HepG2 (cell line): ENCODE data around the gene TPTE2. TPM values are rescaled to one million over a fixed set of nuclear protein-coding genes. Genes with fewer than 3 reads are reported as not detected.
A peak's percentile ranks its signal among the peaks of the same experiment; 100 is the strongest.

ENCODE experiments used
- ATAC-seq: fragments of 200-7000 bp; cut with Tn5 transposase; 3 replicates; pipeline ENCODE4 v1.9.1; 2020; ENCODE audit warnings: mild to moderate bottlenecking, moderate library complexity
- BruUV-seq: library from RNA; stranded (reverse); fragments of 400-500 nt; replicated peaks from 2 replicates; lab custom pipeline; 2021; lab: Mats Ljungman, UMichigan
- CTCF ChIA-PET: fragments of 300-600 bp; formaldehyde crosslinking; extraction: SDS; loops from one replicate; lab custom pipeline; 2021; ENCODE audit warnings: low total read pairs, inconsistent platforms, low intra/inter-chr PET ratio; lab: Yijun Ruan, JAX
- POLR2A ChIA-PET: fragments of 350-600 bp; sonication (Branson Sonifier 250); formaldehyde crosslinking; loops from one replicate; lab custom pipeline; 2020; ENCODE audit warnings: antibody characterized with exemption, inconsistent platforms; lab: Yijun Ruan, JAX
- DNase-seq: peaks from one replicate; pipeline ENCODE4 v3.0.0-alpha.2; 2015; ENCODE audit warnings: low spot score
- FAIRE-seq: peaks from 3 replicates; lab custom pipeline; 2011; peaks lifted over from hg19 to GRCh38; lab: Jason Lieb, UNC
- H2AFZ ChIP-seq: one replicate; pipeline ENCODE4 v1.6.1; 2011; ENCODE audit warnings: low read length, inconsistent platforms
- H3K27ac ChIP-seq: fragments of 300-600 bp; 3 replicates; pipeline ENCODE4 v1.8.0; 2011; ENCODE audit warnings: mixed run types, mild to moderate bottlenecking, mixed read lengths, low read length, inconsistent platforms; ENCODE audit not compliant: insufficient read depth; ENCODE audit errors: extremely low read length
- H3K27me3 ChIP-seq, 2 experiments: fragments of 200-600 bp in 1 of 2; 2 replicates in 1 of 2; 3 replicates in 1 of 2; pipeline versions ENCODE4 v1.6.0 to v1.8.0; 2011; ENCODE audit warnings: low read length in 2 of 2, mild to moderate bottlenecking in 2 of 2, moderate library complexity in 2 of 2, inconsistent platforms in 1 of 2; ENCODE audit not compliant: insufficient read depth in 2 of 2, control insufficient read depth in 1 of 2
- H3K36me3 ChIP-seq, 2 experiments: fragments of 200-600 bp in 1 of 2; replicated peaks in 1 of 2; 2 replicates in 1 of 2; 3 replicates in 1 of 2; pipeline versions ENCODE4 v1.5.1 to v1.8.0; 2011; ENCODE audit warnings: low read length in 2 of 2, inconsistent platforms in 1 of 2; ENCODE audit not compliant: insufficient read depth in 2 of 2, control insufficient read depth in 1 of 2
- H3K4me1 ChIP-seq: 2 replicates; pipeline ENCODE4 v1.5.1; 2012; ENCODE audit warnings: low read length, inconsistent platforms; ENCODE audit not compliant: insufficient read depth
- H3K4me2 ChIP-seq: 2 replicates; pipeline ENCODE4 v1.6.0; 2011; ENCODE audit warnings: low read depth, low read length, inconsistent platforms
- H3K4me3 ChIP-seq, 3 experiments: fragments of 200-600 bp in 1 of 3; sonication (generic), shearing (Covaris generic) in 1 of 3; replicated peaks in 1 of 3; 2 replicates each; pipeline ENCODE4 v1.5.1; 2011 to 2016; ENCODE audit warnings: low read length in 3 of 3, inconsistent platforms in 2 of 3, low read depth in 2 of 3, mild to moderate bottlenecking in 2 of 3, control low read depth in 1 of 3, mixed read lengths in 1 of 3; ENCODE audit not compliant: insufficient read depth in 1 of 3
- H3K79me2 ChIP-seq: one replicate; pipeline ENCODE4 v1.6.1; 2011; ENCODE audit warnings: low read length, inconsistent platforms; ENCODE audit not compliant: insufficient read depth
- H3K9ac ChIP-seq: 2 replicates; pipeline ENCODE4 v1.6.0; 2011; ENCODE audit warnings: mild to moderate bottlenecking, low read depth, low read length, inconsistent platforms; ENCODE audit not compliant: insufficient read depth
- H3K9me3 ChIP-seq: 2 replicates; pipeline ENCODE4 v1.5.1; 2012; ENCODE audit warnings: mild to moderate bottlenecking, low read length
- H4K20me1 ChIP-seq: 2 replicates; pipeline ENCODE4 v1.6.0; 2011; ENCODE audit warnings: inconsistent platforms, mild to moderate bottlenecking, low read length, moderate library complexity; ENCODE audit not compliant: insufficient read depth
- ETV5 ChIP-seq: IDR thresholded peaks from 2 replicates; pipeline ENCODE4 v1.6.1; 2018; ENCODE audit warnings: missing biosample characterization, missing genetic modification reagents, inconsistent platforms, borderline replicate concordance
- FOXP1 ChIP-seq, 2 experiments: fragments of 450-650 bp in 1 of 2; IDR thresholded peaks; 2 replicates each; pipeline ENCODE4 v1.6.1; 2017 to 2018; ENCODE audit warnings: antibody characterized with exemption in 1 of 2
- GABPA ChIP-seq, 2 experiments: IDR thresholded peaks; 2 replicates each; pipeline ENCODE4 v1.6.1; 2011 to 2016; ENCODE audit warnings: low read depth in 2 of 2, low read length in 1 of 2, missing biosample characterization in 1 of 2, missing genetic modification characterization in 1 of 2
- HNRNPLL ChIP-seq: fragments of 200-400 bp; formaldehyde crosslinking; IDR thresholded peaks from 2 replicates; pipeline ENCODE4 v1.6.1; 2017; ENCODE audit warnings: mild to moderate bottlenecking, low read depth, low read length; ENCODE audit not compliant: poor library complexity, severe bottlenecking
- HOXA5 ChIP-seq: sonication (generic); formaldehyde crosslinking; IDR thresholded peaks from 2 replicates; pipeline ENCODE4 v1.4.0; 2020; ENCODE audit warnings: missing genetic modification reagents
- IKZF4 ChIP-seq: sonication (generic); formaldehyde crosslinking; IDR thresholded peaks from 2 replicates; pipeline ENCODE4 v1.5.1; 2020; ENCODE audit warnings: borderline replicate concordance, mild to moderate bottlenecking, low read depth, missing genetic modification reagents; ENCODE audit errors: not compliant biosample characterization
- JUND ChIP-seq: sonication (generic); formaldehyde crosslinking; IDR thresholded peaks from 2 replicates; pipeline ENCODE4 v1.8.0; 2022; ENCODE audit warnings: mild to moderate bottlenecking, missing genetic modification reagents
- NONO ChIP-seq, 2 experiments: fragments of 450-650 bp in 1 of 2; sonication (generic) in 1 of 2; formaldehyde crosslinking in 1 of 2; IDR thresholded peaks in 1 of 2; conservative IDR thresholded peaks in 1 of 2; 2 replicates each; pipeline versions ENCODE4 v1.6.1 to v1.8.0; 2017 to 2022; ENCODE audit warnings: mild to moderate bottlenecking in 1 of 2, missing genetic modification reagents in 1 of 2, moderate library complexity in 1 of 2
- POLR2A ChIP-seq, 2 experiments: IDR thresholded peaks; 2 replicates each; pipeline ENCODE4 v1.6.1; 2011; ENCODE audit warnings: low read depth in 2 of 2, low read length in 2 of 2, mild to moderate bottlenecking in 1 of 2, moderate library complexity in 1 of 2; ENCODE audit not compliant: insufficient read depth in 1 of 2
- RAD21 ChIP-seq: fragments of 450-650 bp; formaldehyde crosslinking; IDR thresholded peaks from 2 replicates; pipeline ENCODE4 v1.5.0; 2020; ENCODE audit warnings: mild to moderate bottlenecking
- SAP130 ChIP-seq: IDR thresholded peaks from 2 replicates; pipeline ENCODE4 v1.6.1; 2016; ENCODE audit warnings: low read depth
- SKI ChIP-seq: fragments of 450-650 bp; IDR thresholded peaks from one replicate; pipeline ENCODE4 v1.6.1; 2018; ENCODE audit warnings: mild to moderate bottlenecking; ENCODE audit not compliant: partially characterized antibody
- SMARCE1 ChIP-seq: fragments of 450-650 bp; IDR thresholded peaks from 2 replicates; pipeline ENCODE4 v1.6.1; 2017; ENCODE audit warnings: borderline replicate concordance
- STAG1 ChIP-seq: sonication (generic); formaldehyde crosslinking; IDR thresholded peaks from 2 replicates; pipeline ENCODE4 v1.4.0; 2020; ENCODE audit warnings: missing genetic modification reagents
- ZBTB20 ChIP-seq: sonication (generic); formaldehyde crosslinking; IDR thresholded peaks from 2 replicates; pipeline ENCODE4 v1.8.1; 2023; ENCODE audit warnings: missing genetic modification reagents, low read depth, mild to moderate bottlenecking, borderline replicate concordance
- ZNF441 ChIP-seq: sonication (generic); formaldehyde crosslinking; IDR thresholded peaks from 2 replicates; pipeline ENCODE4 v1.7.0; 2021; ENCODE audit warnings: missing genetic modification reagents, borderline replicate concordance
- ZNF543 ChIP-seq: sonication (generic); formaldehyde crosslinking; IDR thresholded peaks from 2 replicates; pipeline ENCODE4 v1.4.0; 2020; ENCODE audit warnings: mild to moderate bottlenecking, missing genetic modification reagents
- WGBS: methylation state at CpG from one replicate; pipeline ENCODE4 v1.1.6; 2017; ENCODE audit warnings: low lambda C conversion rate; 5-methylcytosine and 5-hydroxymethylcytosine counted together
- in situ Hi-C: cut with HindIII; loops from 2 replicates; pipeline ENCODE4 v1.10.0; 2017; ENCODE audit warnings: low pct_unique_long_range_greater_than_20kb; ENCODE audit not compliant: extremely low pct_ligation_motif_present
- intact Hi-C: fragments of 100-400 bp; cut with micrococcal nuclease; formaldehyde crosslinking; loops from one replicate; pipeline ENCODE4 v1.10.0; 2022; ENCODE audit not compliant: unreplicated experiment
- polyA plus RNA-seq, 8 experiments: library from polyadenylated mRNA; depleted of rRNA in 3 of 8; stranded (reverse) in 7 of 8; unstranded in 1 of 8; fragments of >200 nt; fragmentation: Illumina TruSeq in 4 of 8; extraction: Trizol in 4 of 8; gene quantifications; 2 replicates each; pipeline versions ENCODE4 v1.2.1 to v1.2.3, GENCODE V29; 2011 to 2016; ENCODE audit warnings: low read depth in 4 of 8, missing spikeins in 1 of 8, mixed read lengths in 1 of 8; ENCODE audit not compliant: insufficient read depth in 1 of 8
- total RNA-seq, 5 experiments: library from RNA; depleted of rRNA; stranded (reverse); fragments of >200 nt; fragmentation: Illumina TruSeq; extraction: Trizol; gene quantifications; 2 replicates each; pipeline ENCODE4 v1.2.3, GENCODE V29; 2016; ENCODE audit warnings: low read depth in 1 of 5
- TF ChIP-seq, protein P1 (sequence below): IDR thresholded peaks from 2 replicates; pipeline ENCODE4 v1.6.1; 2016; ENCODE audit warnings: low read depth, borderline replicate concordance
- TF ChIP-seq, protein P2 (sequence below): sonication (generic); formaldehyde crosslinking; IDR thresholded peaks from 2 replicates; pipeline ENCODE4 v1.4.0; 2020; ENCODE audit warnings: missing genetic modification reagents

Gene TPTE2
- total and polyA plus RNA-seq, 2 of the 13 experiments (the other 11 are each of a cell fraction or from before 2014, with no cell fraction given): 0.07 TPM; not detected in 1

DNA sequence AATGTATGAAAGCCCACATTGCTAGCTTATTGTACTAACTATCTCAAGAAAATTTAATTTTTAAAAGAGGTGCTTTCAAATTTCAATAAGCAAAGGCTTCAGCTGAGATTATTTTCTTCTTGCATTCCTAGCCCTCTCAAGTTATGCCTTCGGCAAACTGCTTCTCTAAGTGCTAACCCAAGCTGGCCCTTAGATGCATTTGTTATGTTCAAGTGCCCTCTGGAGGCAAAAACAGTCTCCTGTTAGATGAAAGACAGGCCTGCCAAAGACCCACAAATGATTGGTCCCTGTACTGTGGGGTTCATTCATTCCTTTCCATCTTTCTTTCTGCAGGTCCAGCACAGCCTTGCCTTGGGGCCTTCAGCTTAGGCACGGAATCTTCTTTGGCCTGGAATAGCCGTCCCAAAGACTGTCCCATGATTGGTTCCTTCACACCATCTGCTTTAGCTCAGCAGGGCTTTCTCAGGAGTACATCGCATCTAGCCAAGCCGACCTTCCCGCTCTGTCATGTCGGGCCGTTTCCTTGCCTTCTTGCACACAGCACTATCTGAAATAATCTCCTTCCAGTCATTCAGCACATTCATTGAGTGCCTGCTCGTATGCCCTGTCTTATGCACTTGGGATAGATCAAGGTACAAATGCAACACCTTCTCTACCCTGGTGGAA is 26.4 kb upstream of the TPTE2 start (continued):
- TF ChIP-seq POLR2A (IDR thresholded peaks at IDR 0.05; ENCODE audit: insufficient read depth in 1 of 2, low read depth in 2 of 2, low read length in 2 of 2): no peak
- TF ChIP-seq RAD21: 0 out of 2 replicates have a peak, but pooled peaks have one; percentile 13
- TF ChIP-seq SKI: no peak
- TF ChIP-seq STAG1: peak; percentile 76
- no peak for TF ChIP-seq SMARCE1
- TF ChIP-seq, protein P1, sequence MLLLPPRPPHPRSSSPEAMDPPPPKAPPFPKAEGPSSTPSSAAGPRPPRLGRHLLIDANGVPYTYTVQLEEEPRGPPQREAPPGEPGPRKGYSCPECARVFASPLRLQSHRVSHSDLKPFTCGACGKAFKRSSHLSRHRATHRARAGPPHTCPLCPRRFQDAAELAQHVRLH (CRISPR knock-in tag): no peak

DNA sequence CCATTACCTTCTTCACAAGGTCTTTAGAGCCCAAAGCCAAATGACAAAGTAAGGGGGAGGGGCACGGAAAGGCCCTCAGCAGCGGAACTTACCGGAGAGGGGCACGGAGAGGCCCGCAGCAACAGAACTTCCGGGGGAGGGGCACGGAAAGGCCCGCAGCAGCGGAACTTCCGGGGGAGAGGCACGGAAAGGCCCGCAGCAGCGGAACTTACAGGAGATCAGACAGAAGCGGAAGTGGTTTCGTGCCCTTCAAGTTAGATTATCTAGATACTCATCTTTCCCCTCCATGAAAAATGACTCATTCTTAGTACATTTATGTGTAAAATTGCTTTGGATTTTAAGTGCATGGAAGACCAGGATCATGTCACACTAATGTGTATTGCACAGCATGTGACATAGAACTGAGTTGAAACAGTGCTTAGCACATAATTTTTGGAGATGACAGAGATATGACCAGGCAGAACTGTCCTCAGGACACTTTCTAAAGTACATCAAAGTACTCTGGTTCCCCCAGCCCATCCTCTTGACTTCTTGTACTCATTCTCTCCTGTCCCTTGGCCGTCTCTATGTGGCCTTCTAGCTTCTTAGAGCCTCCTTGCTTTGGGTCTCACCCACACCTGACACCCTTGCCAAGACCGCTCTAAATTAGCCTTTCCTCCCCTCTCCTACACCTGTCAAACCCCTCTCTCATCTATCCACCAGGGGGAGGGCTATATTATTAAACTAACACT is 25.7 kb upstream of the TPTE2 start:
- intact Hi-C loops: loop anchor here (5.0 kb wide), 1 partner anchor 45 kb away; the partner anchor contains the start of gene MPHOSPH8
- no TSS peak for BruUV-seq
- in situ Hi-C loops: no loop called here
- TF ChIP-seq SAP130 (peak; percentile 51), IKZF4 (CRISPR knock-in tag) (no peak), HOXA5 (no peak), POLR2A (IDR thresholded peaks at IDR 0.05; ENCODE audit: insufficient read depth in 1 of 2, low read depth in 2 of 2, low read length in 2 of 2) (0 out of 4 replicates have a peak, but pooled peaks of 1 of the 2 experiments have one; percentile 32), ZNF543 (no peak), GABPA (IDR thresholded peaks at IDR 0.05; ENCODE audit: low read depth, low read length) (peak; percentile 83), GABPA (CRISPR knock-in tag; IDR thresholded peaks at IDR 0.05; ENCODE audit: low read depth) (peak; percentile 94), ZNF441 (CRISPR knock-in tag) (no peak), JUND (no peak), NONO (IDR thresholded peaks at IDR 0.05) (no peak), NONO (CRISPR knock-in tag; conservative IDR thresholded peaks at IDR 0.05) (0 out of 2 replicates have a peak, but pooled peaks have one; percentile 41), ETV5 (CRISPR knock-in tag) (peak; percentile 46; the same call in 1 of the 2 replicates), ZBTB20 (CRISPR knock-in tag) (no peak), FOXP1 (IDR thresholded peaks at IDR 0.05) (no peak), FOXP1 (CRISPR knock-in tag; IDR thresholded peaks at IDR 0.05) (no peak), HNRNPLL (peak; percentile 55)
- TF ChIP-seq, protein P2, sequence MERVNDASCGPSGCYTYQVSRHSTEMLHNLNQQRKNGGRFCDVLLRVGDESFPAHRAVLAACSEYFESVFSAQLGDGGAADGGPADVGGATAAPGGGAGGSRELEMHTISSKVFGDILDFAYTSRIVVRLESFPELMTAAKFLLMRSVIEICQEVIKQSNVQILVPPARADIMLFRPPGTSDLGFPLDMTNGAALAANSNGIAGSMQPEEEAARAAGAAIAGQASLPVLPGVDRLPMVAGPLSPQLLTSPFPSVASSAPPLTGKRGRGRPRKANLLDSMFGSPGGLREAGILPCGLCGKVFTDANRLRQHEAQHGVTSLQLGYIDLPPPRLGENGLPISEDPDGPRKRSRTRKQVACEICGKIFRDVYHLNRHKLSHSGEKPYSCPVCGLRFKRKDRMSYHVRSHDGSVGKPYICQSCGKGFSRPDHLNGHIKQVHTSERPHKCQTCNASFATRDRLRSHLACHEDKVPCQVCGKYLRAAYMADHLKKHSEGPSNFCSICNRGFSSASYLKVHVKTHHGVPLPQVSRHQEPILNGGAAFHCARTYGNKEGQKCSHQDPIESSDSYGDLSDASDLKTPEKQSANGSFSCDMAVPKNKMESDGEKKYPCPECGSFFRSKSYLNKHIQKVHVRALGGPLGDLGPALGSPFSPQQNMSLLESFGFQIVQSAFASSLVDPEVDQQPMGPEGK (CRISPR knock-in tag): peak; percentile 18; the same call in 1 of the 2 replicates

More for the DNA sequence above, 25.7 kb upstream of the TPTE2 start:
- ChIA-PET CTCF (interaction anchor here (0.9 to 2.5 kb wide), 4 partner anchors 14 to 433 kb away, joined by 3 to 22 read pairs (median 8); no protein-coding TSS in a partner anchor), POLR2A (interaction anchor here (1.6 kb wide), 1 partner anchor 46 kb away, joined by 4 read pairs; the partner anchor contains the start of gene MPHOSPH8)
- Histone ChIP-seq H3K4me2 (peak overlapping the region; percentile 76), H3K79me2 (no peaks in the 10 kb centered on the region), H3K27me3 (no peaks in the 10 kb centered on the region), H3K4me1 (peaks cover 30% of the 10 kb centered on the region), H3K27ac (peak overlapping the region; percentile 33), H2AFZ (peak overlapping the region; percentile 49), H4K20me1 (no peaks in the 10 kb centered on the region), H3K36me3 (no peaks in the 10 kb centered on the region), H3K4me3 (peak overlapping the region; percentile 56 to 68 (median 67); a peak in 5 of 6 replicates), H3K9ac (peak overlapping the region; percentile 58), H3K9me3 (no peaks in the 10 kb centered on the region)
- WGBS: 51% methylated on average over 17 of the region's 17 CpGs
- DNase-seq (peak; percentile 65), FAIRE-seq (no peak), ATAC-seq (peak; percentile 88)
